NCI-H2171 (cell line): ENCODE results near the gene FMO3.

Source experiments
- DNase-seq: peaks from one replicate; lab custom pipeline; 2025; lab: John Stamatoyannopoulos, UW

The FMO3 gene

DNA sequence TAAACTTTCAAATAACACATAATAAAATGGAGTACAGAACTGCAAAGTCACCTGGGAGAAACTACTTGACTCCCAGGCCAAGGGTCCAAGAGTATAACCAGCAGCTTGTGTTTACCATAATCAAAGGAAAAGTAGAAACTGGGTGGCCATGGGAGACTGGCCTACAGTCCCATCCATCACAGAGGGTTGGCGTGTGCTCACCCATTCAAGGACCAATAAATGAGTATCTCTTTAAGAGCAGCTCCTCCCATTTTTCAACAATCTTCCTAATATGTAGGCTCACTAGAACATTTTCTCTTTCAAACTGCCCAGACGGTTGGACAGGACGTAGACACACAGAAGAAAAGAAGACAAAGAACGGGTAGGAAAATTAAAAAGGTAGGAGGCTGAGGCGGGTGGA is at the start of gene FMO3:
FMO3 (plus strand) TSS at position 302 of the 400 bp plus-strand sequence. CDS start 1,754 bp downstream, outside the sequence.
- no peak for DNase-seq

DNA sequence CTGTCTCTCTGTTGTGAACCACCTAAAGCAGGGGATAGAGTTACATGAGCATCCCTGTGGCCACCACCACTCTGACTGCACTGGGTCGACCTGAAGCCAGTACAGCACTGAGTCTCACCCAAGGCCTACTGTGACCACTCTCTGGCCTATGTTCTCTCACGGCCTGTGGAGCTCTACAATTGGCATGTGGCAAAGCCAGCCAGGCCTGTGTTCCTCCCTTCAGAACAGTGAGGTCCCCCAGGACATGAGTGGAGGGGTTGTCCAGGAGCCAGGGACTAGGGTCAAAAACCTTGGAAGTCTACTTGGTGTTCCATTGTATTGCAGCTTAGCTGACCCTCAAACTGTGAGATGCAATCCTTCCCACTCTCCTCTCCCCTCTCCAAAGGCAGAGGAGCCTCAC is 42.7 kb upstream of the FMO3 start:
- no peak for DNase-seq

DNA sequence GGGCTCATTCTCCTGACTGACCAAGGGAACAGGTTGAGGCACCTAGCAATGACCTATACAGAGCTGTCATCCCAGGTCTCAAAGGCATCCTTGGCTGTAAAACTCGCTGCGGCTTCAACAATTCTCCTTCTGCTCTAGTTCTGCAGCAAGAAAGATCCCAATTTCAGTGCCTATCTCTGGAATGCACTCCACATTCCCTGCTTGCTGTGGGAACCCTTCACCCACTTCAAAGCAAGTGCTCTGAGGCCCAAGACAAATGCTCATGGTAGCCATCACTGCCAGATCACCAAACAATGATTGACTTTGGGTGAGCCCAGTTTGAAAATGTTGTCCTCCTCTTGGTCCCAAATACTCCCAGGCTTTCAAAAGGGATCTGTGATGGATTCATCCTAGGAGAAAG is 37.7 kb upstream of the FMO3 start:
- no peak for DNase-seq

DNA sequence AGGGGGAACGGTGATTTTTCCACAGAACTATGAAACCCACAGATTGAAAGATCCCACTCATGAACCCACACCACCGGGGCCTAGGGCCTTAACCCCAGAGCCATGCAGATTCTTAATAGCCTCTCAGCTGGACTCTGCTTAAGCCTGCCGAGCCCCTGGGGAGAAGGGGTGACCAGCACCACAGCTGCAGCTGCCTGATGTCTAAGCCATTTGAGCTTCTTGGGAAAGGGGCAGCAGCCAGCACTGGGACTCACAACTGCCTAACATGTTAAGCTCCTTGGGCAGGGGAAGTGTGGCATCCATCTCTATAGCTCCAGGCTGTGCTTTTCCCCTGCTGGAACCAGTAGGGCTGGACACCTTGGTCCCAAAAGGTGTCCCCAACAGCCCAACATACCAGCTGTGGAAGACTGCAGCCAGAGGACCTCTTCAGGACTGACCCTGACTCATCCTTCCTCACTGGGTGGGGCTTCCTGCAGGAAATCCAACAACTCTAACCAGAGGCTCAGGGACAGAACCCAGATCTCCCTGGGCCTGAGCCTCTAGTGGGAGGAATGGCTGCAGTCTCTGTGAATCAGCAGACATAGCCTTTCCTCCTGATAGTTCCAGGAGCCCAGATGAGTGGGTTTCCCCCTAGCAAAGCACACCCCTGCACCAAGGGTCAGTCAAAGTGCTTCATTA is 34.6 kb upstream of the FMO3 start:
- DNase-seq = no peak

DNA sequence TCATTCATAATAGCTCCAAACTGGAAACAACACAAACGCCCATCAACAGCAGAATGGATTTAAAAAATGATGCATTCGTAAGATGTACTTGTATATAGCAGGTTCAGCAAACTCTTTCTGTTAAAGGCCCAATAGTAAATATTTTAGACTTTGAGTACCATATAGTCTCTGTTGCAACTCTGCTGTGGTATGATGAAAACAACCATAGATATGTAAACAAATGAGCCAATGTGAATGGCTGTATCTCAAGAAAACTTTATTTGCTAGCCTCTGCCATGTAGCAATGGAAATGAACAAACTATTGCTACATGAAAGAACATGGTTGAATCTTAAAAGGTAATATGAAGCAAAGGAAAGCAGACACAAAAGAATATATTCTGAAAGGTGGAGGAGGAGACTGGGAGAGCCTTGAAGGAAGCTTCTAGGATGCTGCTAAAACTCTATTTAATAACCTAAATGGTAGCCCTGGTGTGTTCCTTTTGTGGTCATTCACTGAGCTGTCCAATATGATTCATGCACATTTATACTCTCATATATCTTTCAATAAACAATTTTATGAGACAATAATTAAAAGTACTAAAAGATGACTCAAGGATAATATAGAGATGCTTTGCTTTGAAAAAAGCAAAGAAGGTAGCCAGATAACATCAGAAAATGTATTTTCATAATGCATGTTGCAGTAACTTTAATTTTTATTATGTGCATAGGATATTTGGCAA is 29.1 kb upstream of the FMO3 start:
- no peak for DNase-seq

DNA sequence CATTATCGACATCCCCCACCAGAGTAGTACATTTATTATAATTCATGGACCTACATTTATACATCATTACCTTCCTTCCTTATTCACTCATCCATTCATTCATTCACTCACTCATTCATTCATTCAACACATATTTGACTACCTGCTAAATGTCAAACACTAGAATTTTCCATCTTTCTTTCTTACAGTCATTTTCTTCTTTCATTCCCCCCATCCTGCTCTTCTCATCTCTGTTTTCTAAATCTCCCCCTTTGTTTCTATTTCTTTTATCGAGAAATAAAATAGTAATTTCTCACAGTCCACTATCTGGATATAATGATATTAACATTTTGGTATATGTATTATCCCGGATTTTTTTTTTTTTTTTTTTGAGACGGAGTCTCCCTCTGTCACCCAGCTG is 27.8 kb upstream of the FMO3 start:
- no peak for DNase-seq

DNA sequence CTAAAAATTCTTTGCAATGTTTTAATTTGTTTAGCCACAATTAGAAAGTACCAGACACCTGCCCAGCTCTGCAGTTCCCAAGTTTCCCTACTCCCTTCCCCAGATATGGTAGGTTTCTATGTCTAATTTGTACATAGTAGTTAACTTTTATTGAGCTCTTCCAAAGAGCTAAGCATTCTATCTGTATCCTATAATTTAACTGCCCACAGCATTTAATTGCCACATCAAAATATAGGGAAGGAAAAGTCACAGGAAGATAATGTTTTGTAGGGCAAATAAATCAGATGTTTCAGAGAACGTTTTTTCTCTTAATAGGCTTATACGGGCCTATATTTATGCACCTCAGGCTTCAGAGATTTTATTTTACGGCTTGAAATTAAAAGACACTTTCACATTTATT is 15.7 kb upstream of the FMO3 start:
- no peak for DNase-seq

DNA sequence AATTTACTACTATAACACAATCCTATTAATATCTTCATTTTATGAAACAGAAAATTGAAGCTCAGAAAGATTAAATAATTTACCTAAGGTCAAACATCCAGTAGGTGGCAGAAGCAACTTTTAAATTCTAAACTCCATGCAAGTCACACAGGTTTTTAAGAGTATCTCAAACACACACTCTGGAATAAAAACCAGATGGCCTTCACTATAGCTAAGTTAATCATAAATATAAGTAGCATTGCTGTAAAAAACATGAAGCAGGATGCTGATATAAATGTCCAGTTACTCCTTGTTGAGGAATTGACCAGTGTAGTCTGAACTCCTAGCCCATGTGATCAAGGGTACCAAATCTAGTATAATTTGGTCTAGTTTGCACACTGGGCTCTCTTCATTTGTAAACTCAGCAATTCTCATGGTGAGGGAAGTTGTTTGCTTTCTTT is 9.4 kb upstream of the FMO3 start:
- DNase-seq = no peak

DNA sequence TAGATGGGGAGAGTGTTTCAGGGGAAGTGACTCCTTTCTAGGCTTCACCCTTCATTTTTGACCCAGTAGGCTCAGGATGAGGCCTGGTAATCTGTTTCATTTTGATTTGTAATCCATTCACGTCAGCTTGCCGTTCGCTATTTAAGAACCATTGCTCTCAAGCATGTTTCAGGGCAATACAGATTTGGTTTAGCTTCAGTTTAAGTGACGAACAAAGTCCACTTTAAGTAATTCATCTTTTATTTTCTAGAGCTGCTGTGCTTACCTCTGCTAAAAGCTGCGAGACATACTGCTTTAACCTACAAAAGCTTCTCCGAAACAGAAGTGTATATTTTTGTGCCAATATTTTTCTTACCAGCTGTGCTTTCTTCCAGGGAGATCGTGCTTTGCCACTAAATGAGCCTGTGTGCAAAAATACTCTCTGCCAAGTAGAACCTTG is 8.9 kb upstream of the FMO3 start:
- no peak for DNase-seq

DNA sequence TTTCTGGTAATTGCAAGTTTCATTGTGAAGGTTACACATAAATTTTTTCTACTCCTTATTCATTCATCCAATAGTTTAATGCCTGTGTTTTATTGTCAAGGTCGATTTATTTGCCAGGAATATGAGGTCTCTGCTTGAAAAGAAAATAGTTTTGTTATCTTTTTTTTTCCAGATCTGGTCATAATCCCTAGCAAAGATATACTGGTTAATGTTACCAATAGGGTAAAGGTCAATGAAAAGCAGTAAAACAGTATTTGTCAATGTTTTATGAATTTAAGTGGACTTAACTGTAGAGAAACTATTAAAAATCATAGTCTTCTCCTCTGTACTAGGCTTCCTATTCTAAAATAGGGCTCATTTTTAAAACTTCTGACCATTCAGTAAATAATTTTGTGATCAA is 8.1 kb upstream of the FMO3 start:
- no peak for DNase-seq

DNA sequence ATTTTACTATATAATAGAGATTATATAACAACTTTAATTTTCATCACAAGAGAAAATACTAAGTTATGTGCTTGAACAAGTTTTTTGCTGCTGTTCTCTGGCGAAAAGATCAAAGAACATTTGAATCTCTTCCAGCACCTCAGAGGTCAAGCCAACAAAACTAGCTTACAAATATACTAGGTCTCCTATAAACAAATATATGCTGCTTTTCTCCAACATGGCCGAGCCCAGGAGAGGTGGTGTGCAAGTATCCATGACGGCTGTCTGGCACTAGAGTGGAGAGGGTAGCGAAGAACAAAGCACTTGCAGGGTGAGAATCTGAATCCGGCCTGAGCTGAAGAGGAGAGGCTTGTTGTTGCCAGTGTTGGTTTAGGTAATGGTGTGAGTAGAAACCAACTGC is 7.5 kb upstream of the FMO3 start:
- no peak for DNase-seq

DNA sequence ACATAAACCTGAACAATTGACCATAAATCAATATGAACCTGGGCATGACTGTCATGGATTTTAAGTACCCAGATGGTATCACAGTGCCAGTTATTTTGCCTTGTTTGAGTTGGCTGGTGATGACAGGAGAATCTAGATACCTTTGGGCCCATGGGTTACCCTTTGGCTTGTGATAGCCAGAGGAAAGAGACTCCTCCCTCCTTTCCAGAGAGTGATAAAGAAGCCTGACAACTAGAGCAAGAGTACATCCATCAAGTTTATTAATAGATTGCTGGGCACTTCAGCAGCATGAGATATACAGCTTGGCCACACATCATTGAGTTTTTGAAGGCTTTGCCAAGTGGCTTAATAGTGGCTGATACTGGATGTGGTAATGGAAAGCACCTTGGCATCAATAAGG is 6.6 kb upstream of the FMO3 start:
- DNase-seq = no peak

DNA sequence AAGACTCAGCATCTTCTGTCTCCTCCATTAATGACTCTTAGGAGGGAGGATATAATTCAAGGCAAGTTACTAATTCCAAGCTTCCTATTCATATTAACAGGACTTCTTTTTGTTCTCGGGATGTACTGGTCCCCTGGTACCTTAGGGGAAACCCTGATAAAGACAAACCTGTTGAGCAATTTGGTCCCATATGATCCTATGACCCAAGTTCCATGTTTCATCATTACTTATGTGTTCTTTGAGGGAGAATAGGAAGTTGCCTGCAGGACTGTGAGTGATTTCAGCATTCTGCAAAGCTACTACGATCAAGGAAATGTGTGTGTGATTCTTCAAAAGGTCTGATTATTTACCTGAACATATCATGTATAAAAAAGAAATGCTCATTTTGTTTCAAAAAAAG is 5.8 kb upstream of the FMO3 start:
- DNase-seq = no peak

DNA sequence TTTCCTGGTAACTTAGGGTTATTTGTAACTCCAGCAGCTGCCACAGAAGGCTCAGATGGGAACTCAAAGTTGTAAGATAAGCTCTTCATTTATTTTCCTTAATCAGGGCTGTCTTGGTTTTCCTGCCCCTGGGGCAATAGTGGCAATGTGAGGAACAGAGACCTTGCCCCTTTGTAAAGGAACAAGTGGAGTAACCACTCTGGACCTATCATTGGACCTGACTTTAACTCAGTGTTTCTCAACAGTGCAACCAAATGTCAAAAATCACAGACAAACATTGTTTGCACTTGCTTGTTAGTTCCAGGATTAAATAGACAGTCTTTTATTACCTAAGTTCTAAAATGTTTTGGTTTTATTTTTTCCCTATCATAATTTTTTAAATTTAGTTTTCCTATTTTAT is 2.8 kb upstream of the FMO3 start:
- no peak for DNase-seq

DNA sequence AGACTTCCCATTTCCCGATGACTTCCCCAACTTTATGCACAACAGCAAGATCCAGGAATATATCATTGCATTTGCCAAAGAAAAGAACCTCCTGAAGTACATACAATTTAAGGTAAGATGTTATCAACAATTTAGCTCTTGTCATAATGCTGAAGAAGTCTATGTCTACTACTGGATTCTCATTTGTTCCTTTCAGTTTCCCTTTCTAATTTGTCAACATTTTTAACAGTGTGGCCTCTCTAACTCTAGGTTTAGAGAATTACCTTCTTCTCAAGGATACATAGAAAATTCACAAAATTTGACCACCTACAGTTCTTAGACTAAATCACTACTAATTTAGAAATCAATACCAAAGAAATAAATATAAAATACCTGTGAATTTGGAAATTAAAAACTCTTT is 13.2 kb downstream of the FMO3 start:
- no peak for DNase-seq

DNA sequence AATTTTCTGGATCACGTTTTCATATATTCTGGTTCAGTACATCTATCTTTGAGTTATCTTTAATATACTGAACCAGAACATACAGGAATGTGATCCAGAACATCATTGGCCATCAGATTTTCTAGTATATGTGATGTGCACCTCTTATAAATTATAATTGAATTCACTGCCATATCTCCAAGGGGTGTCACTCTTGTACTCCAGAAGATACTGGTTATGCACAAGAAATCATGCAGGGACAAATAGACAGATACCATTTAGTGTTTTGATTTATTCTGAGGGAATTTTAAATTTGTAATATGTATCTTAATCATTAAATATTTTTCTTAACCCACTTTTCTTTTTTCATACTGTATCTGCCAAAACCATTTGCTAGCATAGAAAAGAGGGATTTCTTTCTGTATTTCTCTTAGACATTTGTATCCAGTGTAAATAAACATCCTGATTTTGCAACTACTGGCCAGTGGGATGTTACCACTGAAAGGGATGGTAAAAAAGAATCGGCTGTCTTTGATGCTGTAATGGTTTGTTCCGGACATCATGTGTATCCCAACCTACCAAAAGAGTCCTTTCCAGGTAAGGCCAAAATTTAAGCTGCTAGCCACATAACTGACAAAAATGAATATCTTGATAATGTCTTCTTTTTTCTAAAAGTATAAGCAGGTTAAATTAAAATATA is 16.7 kb downstream of the FMO3 start:
- DNase-seq = no peak

DNA sequence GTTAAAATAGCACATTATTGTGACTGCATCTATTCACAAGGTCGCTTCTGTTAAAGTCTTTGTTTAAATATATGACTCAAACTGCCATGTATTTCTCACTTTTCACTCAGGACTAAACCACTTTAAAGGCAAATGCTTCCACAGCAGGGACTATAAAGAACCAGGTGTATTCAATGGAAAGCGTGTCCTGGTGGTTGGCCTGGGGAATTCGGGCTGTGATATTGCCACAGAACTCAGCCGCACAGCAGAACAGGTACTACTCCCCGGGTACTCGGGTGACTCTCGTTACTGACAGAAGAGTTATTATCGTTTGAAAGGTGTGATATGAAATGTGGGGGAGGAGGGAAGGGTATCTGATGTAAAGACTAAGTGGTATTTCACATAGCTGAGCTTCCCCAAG is 17.3 kb downstream of the FMO3 start:
- no peak for DNase-seq

DNA sequence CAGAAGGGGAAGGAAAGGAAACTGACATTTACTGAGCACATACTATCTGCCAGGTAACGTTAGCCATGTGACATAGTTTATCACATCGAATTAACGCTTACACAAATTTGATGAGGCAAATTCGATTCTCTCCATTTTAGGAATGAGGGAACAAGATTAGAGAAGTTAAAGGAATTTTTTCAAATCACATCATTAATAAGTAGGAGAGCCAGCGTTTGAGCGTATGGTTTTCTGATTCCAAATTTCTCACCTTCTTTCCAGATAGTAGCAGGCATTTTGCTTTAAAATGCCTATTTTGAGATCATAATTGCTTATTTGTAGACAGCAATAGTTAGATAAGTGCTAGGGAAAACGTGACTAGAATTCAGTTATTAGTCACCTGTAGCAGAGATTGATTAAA is 19.3 kb downstream of the FMO3 start:
- DNase-seq = no peak

DNA sequence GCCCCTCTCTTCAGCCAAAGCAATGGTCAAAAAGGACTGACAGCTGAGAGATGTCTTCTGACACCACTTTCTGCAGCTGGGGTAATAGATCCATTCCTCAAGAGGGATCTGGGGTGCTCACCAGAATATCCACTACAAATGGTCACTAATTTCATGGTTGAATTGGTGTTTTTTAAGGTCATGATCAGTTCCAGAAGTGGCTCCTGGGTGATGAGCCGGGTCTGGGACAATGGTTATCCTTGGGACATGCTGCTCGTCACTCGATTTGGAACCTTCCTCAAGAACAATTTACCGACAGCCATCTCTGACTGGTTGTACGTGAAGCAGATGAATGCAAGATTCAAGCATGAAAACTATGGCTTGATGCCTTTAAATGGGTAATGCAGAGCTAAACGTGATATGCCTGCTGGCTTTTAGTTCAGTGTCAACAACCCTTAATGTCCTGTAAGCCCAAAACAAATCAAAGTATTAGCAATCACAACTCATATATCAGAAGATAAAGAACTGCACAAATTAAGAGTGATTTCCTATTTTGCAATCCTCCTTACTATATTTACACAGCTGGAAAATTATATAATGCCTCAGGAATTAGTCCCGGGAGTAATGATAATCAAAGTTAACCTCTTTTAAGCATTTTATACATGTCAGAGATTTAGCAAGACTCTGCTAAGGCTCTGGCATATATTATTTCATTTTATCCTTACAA is 20.1 kb downstream of the FMO3 start:
- no peak for DNase-seq

DNA sequence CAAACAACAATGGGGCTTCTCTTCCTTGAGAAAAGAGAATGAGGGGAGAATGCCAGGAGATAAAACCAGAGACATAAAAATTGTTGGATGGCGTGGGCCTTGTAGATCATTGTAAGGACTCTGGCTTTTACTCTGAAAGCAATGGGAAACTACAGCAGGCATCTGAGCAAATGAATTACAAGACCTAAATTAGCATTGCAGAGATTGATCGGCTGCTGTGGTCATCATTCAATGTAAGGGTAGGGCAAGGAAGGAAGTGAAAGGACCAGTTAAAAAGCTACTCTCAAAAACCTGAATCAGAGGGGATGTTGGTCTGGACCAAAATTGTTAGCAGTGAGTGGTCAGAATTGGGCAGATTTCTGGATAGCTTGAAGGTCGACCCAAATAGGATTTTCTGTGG is 21.4 kb downstream of the FMO3 start:
- no peak for DNase-seq

DNA sequence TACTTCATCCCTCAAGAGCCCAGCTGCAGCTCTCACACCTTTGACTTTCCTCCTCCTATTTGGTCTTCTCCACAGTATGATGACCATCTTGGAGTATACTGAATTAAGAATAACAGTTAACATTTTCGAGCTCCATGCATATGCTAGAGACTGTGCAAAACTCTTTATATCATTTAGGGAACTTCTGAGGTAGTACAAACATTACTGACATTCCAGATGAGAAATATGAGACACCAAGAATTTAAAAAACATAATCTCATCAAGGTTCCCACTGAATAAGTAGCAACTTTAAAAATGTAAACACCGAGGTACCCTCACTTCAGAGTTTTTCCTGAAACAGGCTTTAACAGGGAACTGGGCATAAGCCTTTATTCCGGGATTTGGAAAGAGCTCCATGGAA is 22.7 kb downstream of the FMO3 start:
- no peak for DNase-seq

DNA sequence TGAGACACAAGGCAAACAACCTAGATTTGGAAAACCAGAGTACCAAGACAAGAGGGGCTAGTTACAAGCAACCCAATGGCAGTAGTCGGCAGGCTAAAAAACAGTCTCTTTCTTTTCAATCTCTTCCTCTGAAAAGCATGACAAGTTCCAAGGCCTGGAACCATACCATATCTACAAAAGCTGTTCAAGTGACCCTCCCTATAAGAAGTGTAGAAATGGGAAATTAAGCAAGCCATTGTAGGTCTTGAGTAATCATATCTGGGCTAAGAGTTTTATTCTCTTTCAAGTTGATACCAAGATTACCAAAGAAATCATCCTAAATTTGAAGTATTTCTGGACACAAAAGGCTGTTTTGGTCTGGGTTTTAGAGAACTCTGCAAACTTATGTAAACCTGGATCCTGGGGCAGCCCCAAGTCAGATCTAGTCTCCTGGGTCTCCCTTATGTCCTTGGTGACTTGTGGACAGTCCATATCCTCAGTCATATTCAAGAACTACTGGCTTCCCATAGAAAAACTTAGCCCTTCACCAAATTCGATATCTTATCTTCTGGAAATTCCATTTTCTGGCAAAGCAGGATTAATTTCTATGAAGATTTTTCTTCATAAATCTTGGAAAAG is 24.7 kb downstream of the FMO3 start:
- no peak for DNase-seq
